Upper lobe of left lung (tissue), 4 donors: ENCODE results near the gene REC114.

Experiments
- EP300 ChIP-seq, 4 donors: sonication (generic); formaldehyde crosslinking; IDR thresholded peaks; one replicate each; pipeline ENCODE4 v1.5.1; 2017; ENCODE audit warnings: antibody characterized with exemption in 4 of 4, control low read depth in 2 of 4
- POLR2AphosphoS5 ChIP-seq, 2 donors: sonication (generic); formaldehyde crosslinking; IDR thresholded peaks; one replicate each; pipeline ENCODE4 v1.5.1; 2017; ENCODE audit warnings: antibody characterized with exemption in 2 of 2
- TF ChIP-seq, protein P1 (sequence below), 6 experiments: fragments of 450-650 bp in 4 of 6; fragments of 200-600 bp in 2 of 6; sonication (generic) in 2 of 6; IDR thresholded peaks; one replicate each; pipeline ENCODE4 v1.5.1; 2016 to 2019; ENCODE audit warnings: antibody characterized with exemption in 6 of 6

DNA sequence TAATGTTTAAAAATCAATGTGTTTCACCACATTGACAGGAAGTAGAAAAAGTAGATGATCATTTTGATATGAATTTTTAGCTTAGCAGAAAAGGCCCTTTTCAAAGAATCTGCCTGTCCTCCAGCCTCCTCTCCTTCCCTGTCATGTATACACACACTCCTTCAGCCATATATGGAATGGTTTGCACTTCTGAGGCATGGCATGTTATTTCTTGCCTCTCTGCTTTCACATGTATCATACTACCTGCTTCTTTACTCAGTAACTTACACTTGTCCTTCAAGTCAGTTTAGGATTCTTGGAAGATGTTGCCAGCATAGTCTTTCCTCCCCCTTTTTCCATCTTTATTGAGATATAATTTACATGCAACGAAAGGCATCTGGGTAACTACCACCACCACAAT is 79.0 kb downstream of the REC114 start:
- TF ChIP-seq, protein P1, sequence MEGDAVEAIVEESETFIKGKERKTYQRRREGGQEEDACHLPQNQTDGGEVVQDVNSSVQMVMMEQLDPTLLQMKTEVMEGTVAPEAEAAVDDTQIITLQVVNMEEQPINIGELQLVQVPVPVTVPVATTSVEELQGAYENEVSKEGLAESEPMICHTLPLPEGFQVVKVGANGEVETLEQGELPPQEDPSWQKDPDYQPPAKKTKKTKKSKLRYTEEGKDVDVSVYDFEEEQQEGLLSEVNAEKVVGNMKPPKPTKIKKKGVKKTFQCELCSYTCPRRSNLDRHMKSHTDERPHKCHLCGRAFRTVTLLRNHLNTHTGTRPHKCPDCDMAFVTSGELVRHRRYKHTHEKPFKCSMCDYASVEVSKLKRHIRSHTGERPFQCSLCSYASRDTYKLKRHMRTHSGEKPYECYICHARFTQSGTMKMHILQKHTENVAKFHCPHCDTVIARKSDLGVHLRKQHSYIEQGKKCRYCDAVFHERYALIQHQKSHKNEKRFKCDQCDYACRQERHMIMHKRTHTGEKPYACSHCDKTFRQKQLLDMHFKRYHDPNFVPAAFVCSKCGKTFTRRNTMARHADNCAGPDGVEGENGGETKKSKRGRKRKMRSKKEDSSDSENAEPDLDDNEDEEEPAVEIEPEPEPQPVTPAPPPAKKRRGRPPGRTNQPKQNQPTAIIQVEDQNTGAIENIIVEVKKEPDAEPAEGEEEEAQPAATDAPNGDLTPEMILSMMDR (IDR thresholded peaks at IDR 0.05): no peak
- TF ChIP-seq EP300 (IDR thresholded peaks at IDR 0.05) (no peak), POLR2AphosphoS5 (IDR thresholded peaks at IDR 0.05) (no peak)
